Loucy (cell line): ENCODE data around the gene DIPK1B.
A peak's percentile ranks its signal among the peaks of the same experiment; 100 is the strongest.

Experiments used
- H2AFZ ChIP-seq: fragments of 200-600 bp; sonication (generic); 2 replicates; pipeline ENCODE4 v1.6.0; 2016; ENCODE audit warnings: antibody characterized with exemption, mild to moderate bottlenecking, low read length, moderate library complexity
- H3F3A ChIP-seq: fragments of 200-600 bp; 2 replicates; pipeline ENCODE4 v1.6.0; 2016; ENCODE audit warnings: antibody characterized with exemption, low read depth, mild to moderate bottlenecking
- H3K27me3 ChIP-seq: fragments of 200-600 bp; sonication (generic); 2 replicates; pipeline ENCODE4 v1.6.1; 2014; ENCODE audit warnings: low read length, mild to moderate bottlenecking; ENCODE audit not compliant: insufficient read depth, poor library complexity, severe bottlenecking
- H3K36me3 ChIP-seq: fragments of 200-600 bp; sonication (generic); 2 replicates; pipeline ENCODE4 v1.6.1; 2016; ENCODE audit warnings: low read length; ENCODE audit not compliant: insufficient read depth
- H3K4me1 ChIP-seq: fragments of 200-600 bp; sonication (generic); 2 replicates; pipeline ENCODE4 v1.5.1; 2014; ENCODE audit warnings: low read length, mild to moderate bottlenecking; ENCODE audit not compliant: insufficient read depth, poor library complexity, severe bottlenecking
- H3K4me2 ChIP-seq: fragments of 200-600 bp; sonication (generic); 2 replicates; pipeline ENCODE4 v1.6.0; 2014; ENCODE audit warnings: antibody characterized with exemption, low read length, low read depth, mild to moderate bottlenecking; ENCODE audit not compliant: poor library complexity, severe bottlenecking
- H3K4me3 ChIP-seq: fragments of 200-600 bp; sonication (generic); 2 replicates; pipeline ENCODE4 v1.5.1; 2014; ENCODE audit warnings: low read length, mild to moderate bottlenecking, mixed read lengths; ENCODE audit not compliant: poor library complexity, severe bottlenecking
- H3K79me2 ChIP-seq: fragments of 200-600 bp; sonication (generic); 2 replicates; pipeline ENCODE4 v1.6.1; 2014; ENCODE audit warnings: low read length; ENCODE audit not compliant: insufficient read depth
- H3K9ac ChIP-seq: fragments of 200-600 bp; sonication (generic); 2 replicates; pipeline ENCODE4 v1.6.0; 2014; ENCODE audit warnings: mild to moderate bottlenecking, low read depth, low read length, moderate library complexity; ENCODE audit not compliant: poor library complexity, severe bottlenecking
- H3K9me2 ChIP-seq: fragments of 200-600 bp; sonication (generic); replicated peaks from 2 replicates; pipeline ENCODE4 v1.6.1; 2016; ENCODE audit warnings: low read depth, low read length, mixed read lengths
- H3K9me3 ChIP-seq: fragments of 200-600 bp; sonication (generic); 2 replicates; pipeline ENCODE4 v1.6.1; 2014; ENCODE audit warnings: mild to moderate bottlenecking, antibody characterized with exemption, low read length, low read depth; ENCODE audit not compliant: insufficient read depth
- H4K20me1 ChIP-seq: fragments of 200-600 bp; sonication (generic); 2 replicates; pipeline ENCODE4 v1.6.0; 2014; ENCODE audit warnings: antibody characterized with exemption, low read length, mild to moderate bottlenecking; ENCODE audit not compliant: insufficient read depth, poor library complexity, severe bottlenecking
- CTCF ChIP-seq: fragments of 200-600 bp; sonication (generic); conservative IDR thresholded peaks from 2 replicates; pipeline ENCODE4 v1.5.1; 2014; ENCODE audit warnings: mild to moderate bottlenecking, antibody characterized with exemption, low read length
- EZH2phosphoT487 ChIP-seq: fragments of 200-600 bp; IDR thresholded peaks from 2 replicates; pipeline ENCODE4 v1.6.1; 2018; ENCODE audit warnings: antibody characterized with exemption, mild to moderate bottlenecking, moderate library complexity, borderline replicate concordance

DIPK1B gene

GRCh38 chr9:136681945-136682699 is 30.2 kb upstream of the DIPK1B start:
- H4K20me1 ChIP-seq: peaks cover 26% of the 10 kb centered on the region
- H3F3A ChIP-seq: no peaks in the 10 kb centered on the region
- no peak overlapping the region for H3K9ac ChIP-seq
- no peak overlapping the region for H2AFZ ChIP-seq
- H3K9me2 ChIP-seq: no peaks in the 10 kb centered on the region
- no peak overlapping the region for H3K4me2 ChIP-seq
- peaks cover 50% of the 10 kb centered on the region for H3K79me2 ChIP-seq
- H3K9me3 ChIP-seq: no peaks in the 10 kb centered on the region
- H3K4me3 ChIP-seq: no peak overlapping the region
- no peaks in the 10 kb centered on the region for H3K27me3 ChIP-seq
- no peaks in the 10 kb centered on the region for H3K36me3 ChIP-seq
- peaks cover 25% of the 10 kb centered on the region for H3K4me1 ChIP-seq
- no peak for TF ChIP-seq EZH2phosphoT487
- TF ChIP-seq CTCF: no peak

- peaks cover 50% of the 10 kb centered on the region for H3K79me2 ChIP-seq
- H4K20me1 ChIP-seq: peaks cover 26% of the 10 kb centered on the region
- H3K27me3 ChIP-seq: no peaks in the 10 kb centered on the region
- H2AFZ ChIP-seq: no peak overlapping the region
- no peak overlapping the region for H3K4me2 ChIP-seq
- H3K9me2 ChIP-seq: no peaks in the 10 kb centered on the region
- H3F3A ChIP-seq: no peaks in the 10 kb centered on the region
- no peaks in the 10 kb centered on the region for H3K36me3 ChIP-seq
- peaks cover 25% of the 10 kb centered on the region for H3K4me1 ChIP-seq
- H3K4me3 ChIP-seq: no peak overlapping the region
- TF ChIP-seq EZH2phosphoT487 (no peak), CTCF (no peak)
- H3K9ac ChIP-seq: no peak overlapping the region
- H3K9me3 ChIP-seq: no peaks in the 10 kb centered on the region
These were observed 29.7 kb upstream of the DIPK1B start for GRCh38 chr9:136682710-136683109.

GRCh38 chr9:136683173-136683745 is 29.1 kb upstream of the DIPK1B start:
- Histone ChIP-seq H2AFZ (no peak overlapping the region), H3K27me3 (no peaks in the 10 kb centered on the region), H3K79me2 (peaks cover 50% of the 10 kb centered on the region), H3K9me2 (no peaks in the 10 kb centered on the region), H3K4me3 (no peak overlapping the region), H3K4me2 (no peak overlapping the region), H4K20me1 (peaks cover 26% of the 10 kb centered on the region), H3K9me3 (no peaks in the 10 kb centered on the region), H3K36me3 (no peaks in the 10 kb centered on the region), H3K9ac (peak overlapping the region; percentile 96), H3K4me1 (peaks cover 25% of the 10 kb centered on the region), H3F3A (no peaks in the 10 kb centered on the region)
- TF ChIP-seq EZH2phosphoT487: no peak
- TF ChIP-seq CTCF: no peak
